Suprapubic skin (tissue), 4 donors: ENCODE results near the gene PHLDB2. TPM values are rescaled to one million over a fixed set of nuclear protein-coding genes. Genes with fewer than 3 reads are reported as not detected.

Experiments
- DNase-seq, 2 donors: peaks; one replicate each; pipeline ENCODE4 v3.0.0-alpha.2; 2019; ENCODE audit warnings: low spot score in 2 of 2
- H3K27ac ChIP-seq: fragments of 200-600 bp; sonication (generic); one replicate; pipeline ENCODE4 v1.5.1; 2019
- H3K27me3 ChIP-seq: fragments of 200-600 bp; sonication (generic); one replicate; pipeline ENCODE4 v1.5.1; 2019
- H3K36me3 ChIP-seq: fragments of 200-600 bp; sonication (generic); one replicate; pipeline ENCODE4 v1.5.1; 2019
- H3K4me1 ChIP-seq: fragments of 200-600 bp; sonication (generic); one replicate; pipeline ENCODE4 v1.5.1; 2019
- H3K4me3 ChIP-seq: fragments of 200-600 bp; sonication (generic); one replicate; pipeline ENCODE4 v1.5.1; 2019; ENCODE audit warnings: mild to moderate bottlenecking
- H3K9me3 ChIP-seq: fragments of 200-600 bp; sonication (generic); one replicate; pipeline ENCODE4 v1.5.1; 2019
- EP300 ChIP-seq: sonication (generic); formaldehyde crosslinking; IDR thresholded peaks from one replicate; pipeline ENCODE4 v1.6.1; 2017; ENCODE audit warnings: antibody characterized with exemption
- POLR2A ChIP-seq, 2 donors: fragments of 450-650 bp; IDR thresholded peaks; one replicate each; pipeline ENCODE4 v1.6.1; 2017; ENCODE audit warnings: antibody characterized with exemption in 2 of 2, mild to moderate bottlenecking in 2 of 2, moderate library complexity in 2 of 2
- POLR2AphosphoS5 ChIP-seq, 3 donors: sonication (generic); formaldehyde crosslinking; IDR thresholded peaks; one replicate each; pipeline ENCODE4 v1.6.1; 2017; ENCODE audit warnings: antibody characterized with exemption in 3 of 3
- WGBS: methylation state at CpG from one replicate; pipeline ENCODE4 v1.1.5; 2018; 5-methylcytosine and 5-hydroxymethylcytosine counted together
- total RNA-seq, 4 donors: library from RNA; depleted of rRNA; stranded (reverse); fragments of >200 nt; gene quantifications; one replicate each; pipeline ENCODE4 v1.1.0, GENCODE V29; 2016
- TF ChIP-seq, protein P1 (sequence below), 2 donors: fragments of 200-600 bp in 1 of 2; fragments of 450-650 bp in 1 of 2; sonication (generic) in 1 of 2; IDR thresholded peaks; one replicate each; pipeline ENCODE4 v1.5.1; 2016 to 2019; ENCODE audit warnings: antibody characterized with exemption in 2 of 2, mild to moderate bottlenecking in 1 of 2, moderate library complexity in 1 of 2

Gene PHLDB2
- total RNA-seq, 4 donors from 2014 or later: 39.8 to 107 (median 60.7) TPM

- H3K4me3 ChIP-seq: no peak overlapping the region
- 88% methylated on average over 1 of the region's 1 CpG for whole genome bisulfite sequencing
- H3K4me1 ChIP-seq: peaks cover 4% of the 10 kb centered on the region
- TF ChIP-seq POLR2AphosphoS5 (IDR thresholded peaks at IDR 0.05) (no peak), POLR2A (IDR thresholded peaks at IDR 0.05) (no peak), EP300 (no peak)
- no peak overlapping the region for H3K27ac ChIP-seq
- H3K9me3 ChIP-seq: no peaks in the 10 kb centered on the region
- no peak for DNase-seq
- H3K27me3 ChIP-seq: no peaks in the 10 kb centered on the region
- H3K36me3 ChIP-seq: no peaks in the 10 kb centered on the region
Measured at GRCh38 chr3:111848283-111848682, 10.8 kb upstream of the PHLDB2 start.

GRCh38 chr3:111848778-111849177, 10.3 kb upstream of the PHLDB2 start:
- H3K36me3 ChIP-seq: no peaks in the 10 kb centered on the region
- DNase-seq: no peak
- H3K27ac ChIP-seq: no peak overlapping the region
- 29% methylated on average over 2 of the region's 2 CpGs for WGBS
- H3K9me3 ChIP-seq: no peaks in the 10 kb centered on the region
- H3K4me3 ChIP-seq: no peak overlapping the region
- H3K4me1 ChIP-seq: peaks cover 4% of the 10 kb centered on the region
- H3K27me3 ChIP-seq: no peaks in the 10 kb centered on the region
- TF ChIP-seq, protein P1, sequence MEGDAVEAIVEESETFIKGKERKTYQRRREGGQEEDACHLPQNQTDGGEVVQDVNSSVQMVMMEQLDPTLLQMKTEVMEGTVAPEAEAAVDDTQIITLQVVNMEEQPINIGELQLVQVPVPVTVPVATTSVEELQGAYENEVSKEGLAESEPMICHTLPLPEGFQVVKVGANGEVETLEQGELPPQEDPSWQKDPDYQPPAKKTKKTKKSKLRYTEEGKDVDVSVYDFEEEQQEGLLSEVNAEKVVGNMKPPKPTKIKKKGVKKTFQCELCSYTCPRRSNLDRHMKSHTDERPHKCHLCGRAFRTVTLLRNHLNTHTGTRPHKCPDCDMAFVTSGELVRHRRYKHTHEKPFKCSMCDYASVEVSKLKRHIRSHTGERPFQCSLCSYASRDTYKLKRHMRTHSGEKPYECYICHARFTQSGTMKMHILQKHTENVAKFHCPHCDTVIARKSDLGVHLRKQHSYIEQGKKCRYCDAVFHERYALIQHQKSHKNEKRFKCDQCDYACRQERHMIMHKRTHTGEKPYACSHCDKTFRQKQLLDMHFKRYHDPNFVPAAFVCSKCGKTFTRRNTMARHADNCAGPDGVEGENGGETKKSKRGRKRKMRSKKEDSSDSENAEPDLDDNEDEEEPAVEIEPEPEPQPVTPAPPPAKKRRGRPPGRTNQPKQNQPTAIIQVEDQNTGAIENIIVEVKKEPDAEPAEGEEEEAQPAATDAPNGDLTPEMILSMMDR (IDR thresholded peaks at IDR 0.05): no peak
- no peak for TF ChIP-seq POLR2A (IDR thresholded peaks at IDR 0.05)

DNA sequence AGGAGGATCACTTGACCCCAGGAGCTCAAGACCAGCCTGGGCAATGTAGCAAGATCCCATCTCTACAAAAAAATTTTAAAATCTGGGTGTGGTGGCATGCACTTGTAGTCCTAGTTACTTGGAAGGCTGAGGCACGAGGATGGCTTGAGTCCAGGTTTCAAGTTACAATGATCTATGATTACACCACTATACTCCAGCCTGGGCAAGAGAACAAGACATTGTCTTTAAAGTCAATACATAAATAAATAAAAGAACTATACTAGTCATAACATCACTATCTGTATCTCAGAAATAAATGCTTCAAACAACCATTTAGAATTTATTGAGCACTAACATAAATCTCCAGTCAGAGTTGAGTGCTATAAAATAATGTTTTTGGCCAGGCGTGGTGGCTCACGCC, 8.5 kb upstream of the PHLDB2 start:
- 72% methylated on average over 3 of the region's 3 CpGs for WGBS
- no peaks in the 10 kb centered on the region for H3K9me3 ChIP-seq
- no peaks in the 10 kb centered on the region for H3K27me3 ChIP-seq
- no peak for TF ChIP-seq POLR2A (IDR thresholded peaks at IDR 0.05)
- TF ChIP-seq, protein P1 (IDR thresholded peaks at IDR 0.05): no peak
- no peak for TF ChIP-seq POLR2AphosphoS5 (IDR thresholded peaks at IDR 0.05)
- no peak overlapping the region for H3K27ac ChIP-seq
- H3K4me1 ChIP-seq: peaks cover 4% of the 10 kb centered on the region
- no peak overlapping the region for H3K4me3 ChIP-seq
- H3K36me3 ChIP-seq: no peaks in the 10 kb centered on the region
- no peak for DNase-seq

DNA sequence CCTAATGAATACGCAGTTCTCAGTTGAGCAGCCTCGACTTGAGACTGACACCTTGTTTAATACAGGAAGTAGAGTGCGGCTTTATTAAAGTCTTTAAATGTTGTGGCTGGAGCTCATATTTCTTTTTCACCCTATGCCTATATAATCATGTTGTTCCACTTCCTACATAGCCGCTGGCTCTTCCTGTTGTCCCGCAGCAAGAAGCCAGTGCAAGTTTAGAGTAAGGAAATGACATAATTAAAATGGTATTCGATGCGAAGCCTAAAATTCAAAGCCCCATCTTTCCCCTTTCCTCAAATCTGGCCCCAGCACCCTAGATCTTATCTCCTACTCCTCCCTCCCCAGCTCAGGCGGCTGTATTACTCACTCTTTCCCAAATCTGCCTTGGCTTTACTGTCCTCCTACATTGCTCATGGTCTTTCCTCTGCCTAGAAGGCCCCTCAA, 7.5 kb upstream of the PHLDB2 start:
- H3K27me3 ChIP-seq: no peaks in the 10 kb centered on the region
- no peaks in the 10 kb centered on the region for H3K36me3 ChIP-seq
- TF ChIP-seq POLR2A (IDR thresholded peaks at IDR 0.05) (no peak), POLR2AphosphoS5 (IDR thresholded peaks at IDR 0.05) (no peak), EP300 (no peak)
- TF ChIP-seq, protein P1 (IDR thresholded peaks at IDR 0.05): no peak
- no peak overlapping the region for H3K27ac ChIP-seq
- DNase-seq: no peak
- H3K9me3 ChIP-seq: no peaks in the 10 kb centered on the region
- no peak overlapping the region for H3K4me3 ChIP-seq
- WGBS: 29% methylated on average over 8 of the region's 8 CpGs
- H3K4me1 ChIP-seq: peaks cover 4% of the 10 kb centered on the region

- H3K4me3 ChIP-seq: no peak overlapping the region
- H3K4me1 ChIP-seq: peaks cover 4% of the 10 kb centered on the region
- H3K27ac ChIP-seq: no peak overlapping the region
- H3K9me3 ChIP-seq: no peaks in the 10 kb centered on the region
- H3K36me3 ChIP-seq: no peaks in the 10 kb centered on the region
- WGBS: 58% methylated on average over 3 of the region's 3 CpGs
- no peak for DNase-seq
- TF ChIP-seq, protein P1 (IDR thresholded peaks at IDR 0.05): no peak
- TF ChIP-seq POLR2A (IDR thresholded peaks at IDR 0.05) (no peak), POLR2AphosphoS5 (IDR thresholded peaks at IDR 0.05) (no peak), EP300 (no peak)
- H3K27me3 ChIP-seq: no peaks in the 10 kb centered on the region
Measured at GRCh38 chr3:111852540-111852939, 6.5 kb upstream of the PHLDB2 start.

- H3K27ac ChIP-seq: no peak overlapping the region
- 49% methylated on average over 1 of the region's 1 CpG for WGBS
Measured at GRCh38 chr3:111853068-111853467, 6.0 kb upstream of the PHLDB2 start.

More at GRCh38 chr3:111853068-111853467, 6.0 kb upstream of the PHLDB2 start:
- H3K4me3 ChIP-seq: no peak overlapping the region
- no peaks in the 10 kb centered on the region for H3K9me3 ChIP-seq
- H3K4me1 ChIP-seq: peaks cover 4% of the 10 kb centered on the region
- H3K36me3 ChIP-seq: no peaks in the 10 kb centered on the region
- DNase-seq: no peak
- no peaks in the 10 kb centered on the region for H3K27me3 ChIP-seq
- no peak for TF ChIP-seq POLR2A (IDR thresholded peaks at IDR 0.05)
- no peak for TF ChIP-seq POLR2AphosphoS5 (IDR thresholded peaks at IDR 0.05)
- TF ChIP-seq, protein P1 (IDR thresholded peaks at IDR 0.05): no peak
- no peak for TF ChIP-seq EP300
